ENCODE results near the gene FBLN5.

The FBLN5 gene

GRCh38 chr14:91927191-91927590 lies 20.3 kb downstream of the FBLN5 start:
- ATAC-seq (no peak), DNase-seq (ENCODE audit: low spot score in 2 of 2) (no peak)
- no peak overlapping the region for H3K27ac Mint-ChIP-seq
- H3K4me1 Mint-ChIP-seq, result no peaks in the 10 kb centered on the region
- H3K9me3 Mint-ChIP-seq, result no peaks in the 10 kb centered on the region
- H3K36me3 Mint-ChIP-seq, result no peaks in the 10 kb centered on the region
- no peak overlapping the region for H3K4me3 Mint-ChIP-seq

DNA sequence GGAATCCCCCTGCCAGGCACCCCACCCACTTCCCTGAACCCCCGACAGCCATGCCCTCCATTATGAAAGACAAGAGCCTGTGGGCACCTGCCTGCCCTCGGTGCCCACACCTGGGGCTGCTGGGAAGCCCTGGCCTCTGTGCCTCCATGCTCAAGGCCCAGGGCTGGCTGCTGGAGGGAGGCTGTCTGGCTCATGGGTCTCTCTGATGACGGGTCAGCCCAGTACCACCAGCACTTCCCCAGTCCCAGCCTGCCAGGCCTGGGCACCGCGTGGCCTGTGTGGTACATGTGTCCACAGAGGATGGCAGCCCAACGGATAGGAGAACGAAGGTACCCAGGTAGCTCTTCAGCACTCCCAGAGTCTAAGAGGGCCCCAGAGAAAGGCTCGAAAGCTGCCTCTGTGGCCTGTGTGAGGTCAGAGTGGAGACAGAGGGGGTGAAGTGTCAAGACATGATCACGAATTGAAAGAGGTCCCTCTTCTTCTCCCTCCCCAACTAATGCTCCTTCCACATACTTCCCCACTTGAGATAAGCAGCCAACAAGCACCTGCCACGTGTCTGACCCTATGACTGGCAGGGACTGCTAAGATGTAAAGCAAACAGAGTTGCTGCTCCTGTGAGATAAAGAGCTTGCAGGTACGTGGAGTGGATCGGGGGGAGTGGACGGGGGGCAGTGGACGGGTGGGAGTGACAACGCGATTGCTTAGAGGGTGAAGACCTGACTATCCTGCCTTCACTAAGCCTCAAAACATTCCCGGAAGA lies 21.2 kb downstream of the FBLN5 start:
- Mint-ChIP-seq H3K36me3 (no peaks in the 10 kb centered on the region), H3K4me1 (no peaks in the 10 kb centered on the region), H3K4me3 (no peak overlapping the region), H3K9me3 (no peaks in the 10 kb centered on the region), H3K27ac (no peak overlapping the region)
- ATAC-seq (no peak), DNase-seq (ENCODE audit: low spot score in 2 of 2) (no peak)

GRCh38 chr14:91925727-91926121 lies 21.8 kb downstream of the FBLN5 start:
- no peaks in the 10 kb centered on the region for H3K4me1 Mint-ChIP-seq
- no peaks in the 10 kb centered on the region for H3K36me3 Mint-ChIP-seq
- no peak for DNase-seq (ENCODE audit: low spot score in 2 of 2)
- ATAC-seq, result peak; percentile 16
- no peak overlapping the region for H3K27ac Mint-ChIP-seq
- no peak overlapping the region for H3K4me3 Mint-ChIP-seq
- no peaks in the 10 kb centered on the region for H3K9me3 Mint-ChIP-seq

DNA sequence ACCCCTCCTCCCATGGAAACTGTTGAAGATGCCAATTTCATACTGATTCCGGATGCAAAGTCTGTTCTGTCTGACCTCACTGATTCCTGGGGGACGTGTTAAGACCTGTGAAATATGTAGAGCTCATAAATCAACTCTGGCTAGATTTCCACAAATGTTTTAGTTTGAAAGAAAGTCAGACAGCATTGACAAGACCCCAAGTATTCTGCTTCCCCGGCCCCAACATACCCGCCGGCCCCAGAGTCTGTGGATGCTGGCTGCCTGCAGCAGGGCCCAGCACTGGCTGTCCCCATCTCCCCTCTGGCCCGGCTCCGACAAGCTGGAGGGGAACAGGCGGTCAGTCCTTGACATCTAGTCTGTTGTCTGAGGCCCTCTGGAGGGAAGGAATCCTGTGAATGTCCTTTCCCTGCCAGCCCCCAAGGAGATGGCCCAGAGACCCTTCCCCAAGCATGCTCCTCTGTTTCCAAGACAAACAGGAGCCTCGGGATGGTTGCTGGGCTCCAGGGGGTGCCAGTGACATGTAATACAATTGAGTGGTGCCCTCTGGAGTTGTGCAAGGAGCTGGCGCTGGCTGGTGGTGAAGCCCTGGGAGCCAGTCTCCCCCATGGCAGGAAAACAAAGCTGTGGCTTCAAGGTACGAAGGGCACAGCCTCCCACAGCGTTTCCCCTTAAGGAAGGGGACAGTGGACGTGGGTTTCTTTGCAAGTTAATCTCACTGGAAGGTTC lies 22.3 kb downstream of the FBLN5 start:
- Mint-ChIP-seq H3K4me1 (no peaks in the 10 kb centered on the region), H3K27ac (no peak overlapping the region), H3K9me3 (no peaks in the 10 kb centered on the region), H3K36me3 (no peaks in the 10 kb centered on the region), H3K4me3 (no peak overlapping the region)
- ATAC-seq (no peak), DNase-seq (ENCODE audit: low spot score in 2 of 2) (no peak)

GRCh38 chr14:91920526-91920925 lies 27.0 kb downstream of the FBLN5 start:
- H3K4me1 Mint-ChIP-seq, result peaks cover 10% of the 10 kb centered on the region
- H3K36me3 Mint-ChIP-seq, result no peaks in the 10 kb centered on the region
- ATAC-seq, result no peak
- H3K4me3 Mint-ChIP-seq, result no peak overlapping the region
- no peak for DNase-seq (ENCODE audit: low spot score in 2 of 2)
- no peak overlapping the region for H3K27ac Mint-ChIP-seq
- no peaks in the 10 kb centered on the region for H3K9me3 Mint-ChIP-seq

GRCh38 chr14:91919814-91920213 lies 27.7 kb downstream of the FBLN5 start:
- DNase-seq (ENCODE audit: low spot score in 2 of 2) (no peak), ATAC-seq (no peak)

DNA sequence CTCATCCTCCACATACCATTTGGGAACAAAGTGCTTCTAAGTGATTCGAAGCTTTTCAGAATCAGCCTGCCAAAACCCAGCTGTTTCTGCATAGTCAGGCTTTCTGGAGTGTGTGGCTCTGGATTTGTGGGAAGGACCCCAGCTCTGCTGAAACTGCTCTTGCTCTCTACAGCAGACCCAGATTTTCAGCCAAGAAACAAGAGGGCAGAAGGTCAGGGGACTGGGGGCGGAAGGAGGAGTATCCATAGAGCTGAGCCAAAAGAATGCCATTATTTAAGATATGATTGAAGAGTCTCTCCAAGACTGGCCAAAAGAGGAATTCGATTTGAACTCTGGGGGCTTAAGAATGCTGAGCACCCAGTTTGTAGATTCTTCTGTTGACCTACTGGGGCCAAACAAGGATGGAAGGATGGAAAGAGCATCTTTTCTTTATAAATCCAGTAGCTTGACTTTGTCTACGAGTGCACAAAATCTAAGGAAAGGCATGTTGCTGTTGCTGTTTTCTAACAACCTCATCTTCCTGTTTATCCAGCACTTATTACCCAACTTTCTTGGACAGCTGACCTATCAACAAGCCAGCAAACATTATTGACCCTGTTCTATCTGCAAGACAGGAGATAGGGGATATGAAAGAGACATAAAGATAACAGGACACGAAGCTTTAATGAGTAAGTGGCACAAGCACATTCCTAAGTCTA lies 29.2 kb downstream of the FBLN5 start:
- no peak for ATAC-seq
- H3K36me3 Mint-ChIP-seq, result no peaks in the 10 kb centered on the region
- H3K4me3 Mint-ChIP-seq, result no peak overlapping the region
- no peak for DNase-seq (ENCODE audit: low spot score in 2 of 2)
- H3K9me3 Mint-ChIP-seq, result no peaks in the 10 kb centered on the region
- peaks cover 10% of the 10 kb centered on the region for H3K4me1 Mint-ChIP-seq
- no peak overlapping the region for H3K27ac Mint-ChIP-seq

More at GRCh38 chr14:91919814-91920213, 27.7 kb downstream of the FBLN5 start:
- peaks cover 10% of the 10 kb centered on the region for H3K4me1 Mint-ChIP-seq
- no peak overlapping the region for H3K27ac Mint-ChIP-seq
- H3K4me3 Mint-ChIP-seq, result no peak overlapping the region
- no peaks in the 10 kb centered on the region for H3K9me3 Mint-ChIP-seq
- H3K36me3 Mint-ChIP-seq, result no peaks in the 10 kb centered on the region

DNA sequence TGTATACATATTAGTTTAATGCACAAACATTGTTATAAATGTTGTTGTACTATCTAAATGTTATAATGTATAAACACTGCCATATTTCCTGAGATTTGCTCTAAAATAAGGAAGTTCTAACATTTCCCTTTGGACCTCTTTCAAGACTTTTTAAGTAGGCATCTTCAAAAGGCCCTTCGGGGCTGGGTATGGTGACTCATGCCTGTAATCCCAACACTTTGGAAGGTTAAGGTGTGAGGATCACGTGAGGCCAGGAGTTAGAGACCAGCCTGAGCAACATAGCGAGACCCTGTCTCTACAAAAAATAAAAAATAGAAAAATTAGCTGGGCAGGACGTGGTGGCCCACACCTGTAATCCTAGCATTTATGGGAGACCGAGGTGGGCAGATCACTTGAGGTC lies 35.5 kb downstream of the FBLN5 start:
- DNase-seq (ENCODE audit: low spot score in 2 of 2) (no peak), ATAC-seq (no peak)
- H3K9me3 Mint-ChIP-seq, result no peaks in the 10 kb centered on the region
- H3K36me3 Mint-ChIP-seq, result no peaks in the 10 kb centered on the region
- H3K4me1 Mint-ChIP-seq, result peaks cover 33% of the 10 kb centered on the region
- no peak overlapping the region for H3K4me3 Mint-ChIP-seq
- peak overlapping the region; percentile 85 for H3K27ac Mint-ChIP-seq

- peak overlapping the region; percentile 85 for H3K27ac Mint-ChIP-seq
- H3K4me3 Mint-ChIP-seq, result no peak overlapping the region
- peak; percentile 96 for ATAC-seq
- peaks cover 33% of the 10 kb centered on the region for H3K4me1 Mint-ChIP-seq
- no peaks in the 10 kb centered on the region for H3K9me3 Mint-ChIP-seq
- no peaks in the 10 kb centered on the region for H3K36me3 Mint-ChIP-seq
- DNase-seq (ENCODE audit: low spot score in 2 of 2), result peak in 1 of 2 donors; percentile 55
Measured at GRCh38 chr14:91911474-91912032, 35.9 kb downstream of the FBLN5 start.

DNA sequence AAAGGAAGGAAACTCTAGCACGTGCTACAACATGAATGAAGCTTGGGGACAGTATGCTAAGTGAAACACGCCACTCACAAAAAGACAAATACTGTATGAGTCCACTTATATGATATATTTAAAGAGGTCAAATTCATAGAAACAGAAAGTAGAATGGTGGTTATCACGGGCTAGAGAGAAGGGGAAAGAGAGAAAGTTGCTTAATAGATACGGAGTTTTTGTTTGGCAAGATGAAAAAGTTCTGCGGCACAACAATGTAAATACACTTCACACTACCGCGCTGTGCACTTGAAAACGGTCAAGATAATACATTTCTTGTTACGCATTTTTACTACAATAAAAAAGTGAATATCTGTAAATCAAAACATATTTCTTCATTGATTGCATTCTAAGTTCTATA lies 37.3 kb downstream of the FBLN5 start:
- Mint-ChIP-seq H3K4me1 (peaks cover 33% of the 10 kb centered on the region), H3K9me3 (no peaks in the 10 kb centered on the region), H3K27ac (no peak overlapping the region), H3K4me3 (no peak overlapping the region), H3K36me3 (no peaks in the 10 kb centered on the region)
- ATAC-seq, result no peak
- no peak for DNase-seq (ENCODE audit: low spot score in 2 of 2)

DNA sequence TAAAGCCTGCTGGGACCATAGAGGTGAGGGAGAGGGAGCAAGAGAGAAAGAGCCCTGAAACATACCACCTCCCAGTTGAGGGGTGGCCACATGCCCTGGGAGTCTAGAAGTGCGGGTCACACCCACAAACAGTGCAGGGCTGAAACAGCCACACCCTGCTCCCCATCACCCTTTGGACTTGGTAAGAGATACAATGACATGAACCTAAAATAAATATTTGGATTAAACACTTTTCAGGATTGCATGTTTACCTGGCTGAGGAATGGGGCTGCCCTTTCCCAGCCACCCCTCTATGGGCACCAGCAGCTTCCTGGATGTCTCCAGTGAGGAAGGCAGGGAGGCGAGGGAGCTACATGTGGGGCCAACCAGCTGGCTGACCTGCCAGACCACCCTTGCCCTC lies 41.1 kb downstream of the FBLN5 start:
- DNase-seq (ENCODE audit: low spot score in 2 of 2), result no peak
- no peak overlapping the region for H3K4me3 Mint-ChIP-seq
- H3K4me1 Mint-ChIP-seq, result peaks cover 28% of the 10 kb centered on the region
- H3K9me3 Mint-ChIP-seq, result no peaks in the 10 kb centered on the region
- H3K27ac Mint-ChIP-seq, result no peak overlapping the region
- ATAC-seq, result no peak
- H3K36me3 Mint-ChIP-seq, result no peaks in the 10 kb centered on the region

- Mint-ChIP-seq H3K36me3 (no peaks in the 10 kb centered on the region), H3K9me3 (no peaks in the 10 kb centered on the region), H3K4me3 (no peak overlapping the region), H3K4me1 (peaks cover 17% of the 10 kb centered on the region), H3K27ac (no peak overlapping the region)
- DNase-seq (ENCODE audit: low spot score in 2 of 2) (no peak), ATAC-seq (no peak)
Measured at GRCh38 chr14:91904956-91905645, 42.4 kb downstream of the FBLN5 start.

DNA sequence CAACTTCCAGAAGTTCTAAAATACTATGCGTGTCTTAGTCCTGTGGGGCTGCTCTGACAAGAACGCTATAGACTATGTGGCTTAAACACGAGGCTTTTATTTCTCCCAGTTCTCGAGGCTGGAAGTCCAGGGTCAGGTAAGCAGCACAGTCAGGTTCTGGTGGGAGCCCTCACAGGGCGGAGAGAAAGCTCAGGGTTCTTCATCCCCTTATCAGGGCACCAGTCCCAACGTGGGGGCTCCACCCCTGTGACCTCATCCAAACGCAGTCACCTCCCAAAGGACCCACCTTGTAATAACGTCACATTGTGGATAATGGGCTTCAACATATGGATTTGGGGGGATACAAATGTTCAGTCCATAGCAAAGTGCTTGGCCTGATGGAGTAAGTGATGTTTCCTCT lies 43.0 kb downstream of the FBLN5 start:
- DNase-seq (ENCODE audit: low spot score in 2 of 2) (no peak), ATAC-seq (no peak)
- Mint-ChIP-seq H3K4me3 (no peak overlapping the region), H3K9me3 (no peaks in the 10 kb centered on the region), H3K4me1 (peaks cover 14% of the 10 kb centered on the region), H3K27ac (no peak overlapping the region), H3K36me3 (no peaks in the 10 kb centered on the region)

DNA sequence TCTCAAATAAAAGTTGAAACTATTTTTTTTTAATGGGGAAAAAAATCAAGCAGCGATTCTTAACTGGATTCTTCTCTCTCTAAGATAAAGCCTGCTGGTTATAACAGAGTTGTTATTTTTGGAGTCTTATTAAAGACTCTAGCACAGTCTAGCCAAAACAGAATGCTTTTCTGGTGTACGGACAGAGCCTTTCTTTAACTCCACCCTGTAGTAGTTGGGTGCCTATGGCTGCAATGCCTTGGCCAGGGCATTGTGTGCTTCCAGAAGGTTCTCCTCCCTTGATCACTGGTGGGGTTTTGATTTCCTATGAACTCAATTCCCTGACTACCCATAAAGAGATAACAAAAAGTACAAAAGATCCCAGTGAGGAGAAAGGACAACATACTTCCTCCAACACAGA lies 44.4 kb downstream of the FBLN5 start:
- H3K4me3 Mint-ChIP-seq, result no peak overlapping the region
- H3K36me3 Mint-ChIP-seq, result no peaks in the 10 kb centered on the region
- H3K4me1 Mint-ChIP-seq, result peaks cover 10% of the 10 kb centered on the region
- DNase-seq (ENCODE audit: low spot score in 2 of 2) (no peak), ATAC-seq (no peak)
- no peaks in the 10 kb centered on the region for H3K9me3 Mint-ChIP-seq
- no peak overlapping the region for H3K27ac Mint-ChIP-seq

DNA sequence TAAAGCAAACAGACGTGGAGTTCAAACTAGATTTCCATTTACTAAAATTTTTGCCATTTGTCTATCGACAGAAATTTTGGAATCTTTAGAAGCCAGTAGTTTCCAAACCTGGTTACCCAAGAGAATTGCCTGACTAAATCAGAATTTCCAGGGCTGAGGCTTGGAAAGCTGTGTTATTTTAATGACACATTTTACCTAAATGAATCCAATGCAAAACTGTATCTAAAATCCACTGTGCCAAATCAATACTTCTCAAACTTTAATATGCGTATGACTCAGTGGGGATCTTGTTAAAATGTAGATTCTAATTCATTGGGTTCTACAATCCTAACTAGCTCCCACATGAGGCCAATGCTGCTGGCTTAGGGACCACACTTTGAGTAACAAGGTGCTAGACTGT lies 45.2 kb downstream of the FBLN5 start:
- Mint-ChIP-seq H3K4me3 (no peak overlapping the region), H3K4me1 (peaks cover 4% of the 10 kb centered on the region)

More for the DNA sequence above, 45.2 kb downstream of the FBLN5 start:
- H3K36me3 Mint-ChIP-seq, result no peaks in the 10 kb centered on the region
- ATAC-seq, result no peak
- no peak overlapping the region for H3K27ac Mint-ChIP-seq
- H3K9me3 Mint-ChIP-seq, result no peaks in the 10 kb centered on the region
- DNase-seq (ENCODE audit: low spot score in 2 of 2), result no peak
